Neural progenitor cell (in vitro differentiated cells): ENCODE data around the gene EMILIN3.

Experiments used
- CTCF ChIP-seq: fragments of 200-600 bp; sonication (generic); IDR thresholded peaks from 2 replicates; pipeline ENCODE4 v1.5.1; 2017; ENCODE audit warnings: antibody characterized with exemption, mild to moderate bottlenecking
- EZH2 ChIP-seq: fragments of 200-600 bp; sonication (generic); IDR thresholded peaks from 2 replicates; pipeline ENCODE4 v1.6.1; 2017; ENCODE audit warnings: antibody characterized with exemption, mild to moderate bottlenecking, moderate library complexity
- EZH2phosphoT487 ChIP-seq: fragments of 200-600 bp; sonication (generic); IDR thresholded peaks from 2 replicates; pipeline ENCODE4 v1.6.1; 2017; ENCODE audit warnings: antibody characterized with exemption

DNA sequence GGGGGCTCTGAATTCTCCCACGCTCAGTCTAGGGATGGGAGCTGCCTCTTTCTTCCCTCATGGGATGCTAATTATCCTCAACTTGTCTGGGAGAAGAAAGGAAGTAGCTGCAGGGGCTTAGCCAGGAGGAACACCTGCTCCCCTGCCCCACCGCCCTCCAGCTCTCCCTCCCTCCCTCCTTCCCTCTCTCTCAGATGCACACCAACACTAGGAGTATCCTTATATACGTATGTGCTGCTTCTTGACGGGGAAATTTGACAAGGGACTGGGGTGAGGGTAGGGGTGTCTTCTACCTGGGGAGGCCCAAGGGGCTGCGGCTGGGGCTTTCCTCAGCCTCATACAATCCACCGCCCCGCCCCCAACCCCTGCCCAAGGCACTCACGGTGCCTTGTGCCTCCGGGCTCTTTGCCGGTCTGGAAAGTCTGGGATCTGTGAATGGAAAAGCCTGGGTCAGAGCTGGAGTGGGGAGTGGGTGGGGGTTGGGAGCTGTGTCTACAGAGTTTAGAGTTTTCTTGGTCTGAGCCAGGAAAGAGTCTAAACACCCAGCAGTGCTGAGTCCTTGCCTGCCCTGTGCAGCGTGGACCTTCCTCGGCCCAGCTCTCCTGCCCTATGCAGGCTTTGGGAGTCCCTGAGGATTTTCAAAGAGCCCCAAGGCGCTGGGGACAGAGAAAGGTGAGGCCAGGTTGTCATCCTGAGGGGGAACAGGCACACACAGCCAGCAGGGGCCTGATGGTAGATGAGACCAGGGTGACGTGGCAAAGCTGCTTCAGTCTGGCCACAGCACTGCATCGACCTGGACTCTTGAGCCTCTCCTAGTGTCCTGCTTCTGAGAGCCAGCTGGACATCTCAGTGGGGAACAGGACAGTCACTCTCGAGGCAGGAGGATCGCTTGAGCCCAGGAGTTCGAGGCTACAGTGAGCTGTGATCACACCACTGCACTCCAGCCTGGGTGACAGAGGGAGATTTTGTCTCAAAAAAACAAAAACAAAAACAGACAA lies 29.3 kb upstream of the EMILIN3 start:
- TF ChIP-seq CTCF, result no peak
- no peak for TF ChIP-seq EZH2
- no peak for TF ChIP-seq EZH2phosphoT487
